ENCODE results near the gene AUH. TPM values are rescaled to one million over a fixed set of nuclear protein-coding genes. Genes with fewer than 3 reads are reported as not detected.

AUH gene
- total RNA-seq, 4 donors from 2014 or later: 26.4 to 34.3 (median 31.2) TPM

DNA sequence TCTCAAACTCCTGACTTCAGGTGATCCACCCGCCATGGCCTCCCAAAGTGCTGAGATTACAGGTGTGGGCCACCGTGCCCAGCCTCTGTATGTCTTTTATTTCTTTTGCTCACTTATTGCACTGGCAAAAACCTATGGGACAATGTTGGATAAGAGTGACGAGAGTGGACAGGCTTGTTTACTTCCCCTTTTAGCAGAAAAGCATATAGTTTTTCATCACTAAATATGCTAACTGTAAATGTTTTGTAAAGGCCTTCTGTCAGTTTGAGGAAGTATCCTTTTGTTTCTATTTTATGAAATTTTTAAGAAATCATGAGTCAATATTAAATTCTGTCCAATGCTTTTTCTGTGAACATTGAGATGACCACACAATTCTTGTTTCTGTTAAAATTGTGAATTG, 103.3 kb downstream of the AUH start:
- TF ChIP-seq, protein P1, sequence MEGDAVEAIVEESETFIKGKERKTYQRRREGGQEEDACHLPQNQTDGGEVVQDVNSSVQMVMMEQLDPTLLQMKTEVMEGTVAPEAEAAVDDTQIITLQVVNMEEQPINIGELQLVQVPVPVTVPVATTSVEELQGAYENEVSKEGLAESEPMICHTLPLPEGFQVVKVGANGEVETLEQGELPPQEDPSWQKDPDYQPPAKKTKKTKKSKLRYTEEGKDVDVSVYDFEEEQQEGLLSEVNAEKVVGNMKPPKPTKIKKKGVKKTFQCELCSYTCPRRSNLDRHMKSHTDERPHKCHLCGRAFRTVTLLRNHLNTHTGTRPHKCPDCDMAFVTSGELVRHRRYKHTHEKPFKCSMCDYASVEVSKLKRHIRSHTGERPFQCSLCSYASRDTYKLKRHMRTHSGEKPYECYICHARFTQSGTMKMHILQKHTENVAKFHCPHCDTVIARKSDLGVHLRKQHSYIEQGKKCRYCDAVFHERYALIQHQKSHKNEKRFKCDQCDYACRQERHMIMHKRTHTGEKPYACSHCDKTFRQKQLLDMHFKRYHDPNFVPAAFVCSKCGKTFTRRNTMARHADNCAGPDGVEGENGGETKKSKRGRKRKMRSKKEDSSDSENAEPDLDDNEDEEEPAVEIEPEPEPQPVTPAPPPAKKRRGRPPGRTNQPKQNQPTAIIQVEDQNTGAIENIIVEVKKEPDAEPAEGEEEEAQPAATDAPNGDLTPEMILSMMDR (IDR thresholded peaks at IDR 0.05): no peak
- ATAC-seq (ENCODE audit: low FRiP score) (no peak), DNase-seq (ENCODE audit: low spot score) (no peak)

DNA sequence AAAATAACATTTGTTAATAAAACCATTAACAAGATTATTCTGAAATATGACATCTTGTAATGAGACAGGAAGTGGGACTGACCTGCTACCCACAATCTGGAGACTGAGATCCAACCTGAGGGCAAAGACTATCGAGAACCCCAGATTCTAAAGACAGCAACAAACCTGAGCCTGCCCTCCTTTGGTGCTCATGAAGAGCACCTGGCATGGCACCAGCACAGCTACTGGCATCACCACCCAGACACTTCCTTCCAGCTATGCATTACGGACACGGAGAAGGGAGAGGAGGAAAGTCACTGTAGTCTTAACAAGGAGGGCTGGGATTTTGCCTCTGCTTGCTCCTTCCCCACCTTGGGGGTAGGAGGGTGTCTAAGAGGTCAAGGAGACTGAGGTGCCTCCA, 105.5 kb downstream of the AUH start:
- DNase-seq (ENCODE audit: low spot score): no peak
- TF ChIP-seq, protein P1 (IDR thresholded peaks at IDR 0.05): no peak
- ATAC-seq (ENCODE audit: low FRiP score): no peak

DNA sequence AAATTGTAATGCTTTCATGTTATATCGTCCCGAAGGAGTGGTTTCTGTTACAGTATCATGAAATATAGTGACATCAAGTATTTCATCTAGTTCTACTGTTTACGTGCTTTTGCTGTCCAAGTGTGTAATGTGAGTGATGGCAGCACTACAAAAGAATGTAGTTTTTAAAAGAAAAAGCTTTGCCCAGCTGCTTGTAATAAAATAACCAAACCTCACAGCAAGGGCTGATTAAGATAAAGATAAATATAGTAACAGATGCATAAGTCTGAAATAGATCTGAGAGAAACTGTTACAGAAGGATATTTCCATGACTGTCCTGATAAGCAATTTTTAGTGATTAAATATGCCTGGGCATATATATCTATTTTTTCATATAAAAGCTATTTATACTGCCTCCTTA, 106.4 kb downstream of the AUH start:
- TF ChIP-seq, protein P1 (IDR thresholded peaks at IDR 0.05): no peak
- DNase-seq (ENCODE audit: low spot score): no peak
- no peak for ATAC-seq (ENCODE audit: low FRiP score)

DNA sequence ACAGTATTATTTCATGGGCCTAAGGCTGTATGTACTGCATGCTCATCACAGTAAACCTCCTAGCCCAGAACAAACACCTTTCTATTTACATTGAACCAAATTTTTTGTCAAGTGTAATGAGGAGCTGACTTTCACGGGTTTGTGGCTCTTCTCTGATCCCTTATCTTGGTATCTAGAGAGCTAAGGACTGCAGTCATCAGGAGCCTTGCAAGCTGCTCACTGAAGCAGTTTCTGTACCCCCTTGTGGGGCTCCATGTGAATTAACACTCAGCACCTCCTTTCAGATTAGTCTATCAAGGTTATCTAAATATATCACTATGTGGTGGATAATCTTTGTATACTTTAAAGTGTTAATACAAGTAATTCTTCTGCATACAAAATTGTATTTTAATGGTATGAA, 108.2 kb downstream of the AUH start:
- TF ChIP-seq, protein P1 (IDR thresholded peaks at IDR 0.05): no peak
- DNase-seq (ENCODE audit: low spot score): no peak
- ATAC-seq (ENCODE audit: low FRiP score): no peak

DNA sequence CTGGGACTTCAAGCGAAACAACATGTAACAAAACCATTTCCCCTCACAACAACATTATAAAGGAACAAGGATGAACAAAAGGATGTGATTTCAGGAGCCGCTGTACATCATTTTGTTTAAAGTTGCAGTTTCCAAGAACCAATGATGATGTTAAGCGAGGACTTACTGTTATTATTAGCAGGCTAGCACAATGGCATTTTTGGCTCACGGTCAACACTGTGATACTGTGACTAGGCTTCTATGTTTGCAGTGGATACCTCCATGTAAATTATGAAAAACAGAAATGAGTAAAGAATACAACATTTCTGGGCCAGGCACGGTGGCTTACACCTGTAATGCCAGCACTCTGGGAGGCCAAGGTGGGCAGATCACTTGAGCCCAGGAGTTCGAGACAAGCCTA, 113.0 kb downstream of the AUH start:
- ATAC-seq (ENCODE audit: low FRiP score) (no peak), DNase-seq (ENCODE audit: low spot score) (no peak)
- TF ChIP-seq, protein P1 (IDR thresholded peaks at IDR 0.05): no peak

DNA sequence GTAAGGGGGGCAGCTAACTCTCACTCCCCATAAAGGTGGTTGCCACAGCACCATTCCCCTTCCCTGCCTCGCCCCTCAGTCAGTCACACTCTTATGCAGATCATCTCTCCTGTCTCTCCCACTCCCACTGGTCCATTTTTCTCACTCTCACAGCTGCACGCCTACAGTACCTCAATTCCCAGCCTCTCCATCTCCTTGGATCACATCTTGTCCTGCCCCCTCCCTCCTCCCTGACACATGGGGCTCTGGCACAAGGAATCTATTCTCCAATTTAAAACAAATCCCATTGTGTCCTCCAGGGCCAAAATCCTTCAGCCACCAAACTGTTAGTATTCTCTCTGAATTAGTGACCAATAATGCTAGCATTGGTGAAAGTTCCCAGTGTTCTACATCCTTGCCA, 114.4 kb downstream of the AUH start:
- ATAC-seq (ENCODE audit: low FRiP score) (no peak), DNase-seq (ENCODE audit: low spot score) (no peak)
- TF ChIP-seq, protein P1 (IDR thresholded peaks at IDR 0.05): no peak

GRCh38 chr9:91246846-91247245, 114.9 kb downstream of the AUH start:
- no peak for ATAC-seq (ENCODE audit: low FRiP score)
- TF ChIP-seq, protein P1 (IDR thresholded peaks at IDR 0.05): no peak
- DNase-seq (ENCODE audit: low spot score): no peak

Measured in omental fat pad (tissue), 4 donors.